GM13976 (cell line): ENCODE results near the gene TAF4B.
"Not testable (repeated sequence)": the region's sequence is repeated elsewhere in the genome, so short reads cannot be mapped to it uniquely, and the experiment has no call there.

Source experiments
- DNase-seq: peaks from one replicate; pipeline ENCODE4 v3.0.0; 2012; ENCODE audit warnings: low spot score
- CTCF ChIP-seq: IDR thresholded peaks from 2 replicates; pipeline ENCODE4 v1.5.1; 2012; ENCODE audit warnings: borderline replicate concordance, mild to moderate bottlenecking; ENCODE audit not compliant: insufficient read depth; ENCODE audit errors: extremely low read depth, missing control alignments, control extremely low read depth
- in situ Hi-C: fragments of 300-500 bp; cut with MboI; formaldehyde crosslinking; loops from one replicate; pipeline ENCODE4 v1.12.0; 2022; ENCODE audit warnings: low sequenced_read_pairs, mixed read lengths, inconsistent platforms; ENCODE audit not compliant: unreplicated experiment

TAF4B gene

GRCh38 chr18:26436176-26437051, 210.2 kb downstream of the TAF4B start:
- no peak for DNase-seq
- in situ Hi-C loops: no loop called here

GRCh38 chr18:26437634-26438033, 211.4 kb downstream of the TAF4B start:
- DNase-seq, in situ Hi-C loops: not testable (repeated sequence)

More at GRCh38 chr18:26436176-26437051, 210.2 kb downstream of the TAF4B start:
- TF ChIP-seq CTCF: no peak

- no peak for TF ChIP-seq CTCF
- in situ Hi-C loops: no loop called here
- peak; percentile 58 for DNase-seq
These were observed 212.7 kb downstream of the TAF4B start for GRCh38 chr18:26438980-26439379.

- in situ Hi-C loops: no loop called here
- no peak for TF ChIP-seq CTCF
- no peak for DNase-seq
These were observed 213.3 kb downstream of the TAF4B start for GRCh38 chr18:26439537-26439936.

- TF ChIP-seq CTCF: no peak
- in situ Hi-C loops: no loop called here
- DNase-seq: no peak
These were observed 214.4 kb downstream of the TAF4B start for GRCh38 chr18:26440644-26441043.
